Body of pancreas (tissue), 4 donors: Measurements from ENCODE around the gene RNF130.

Experiments used
- CTCF ChIP-seq, 7 experiments: fragments of 450-650 bp in 4 of 7; fragments of 200-600 bp in 3 of 7; sonication (generic) in 3 of 7; IDR thresholded peaks; one replicate each; pipeline ENCODE4 v1.5.1; 2016 to 2019; ENCODE audit warnings: antibody characterized with exemption in 7 of 7
- POLR2A ChIP-seq, 3 donors: fragments of 450-650 bp; IDR thresholded peaks; one replicate each; pipeline ENCODE4 v1.6.1; 2016; ENCODE audit warnings: antibody characterized with exemption in 3 of 3, mild to moderate bottlenecking in 2 of 3

- TF ChIP-seq CTCF (IDR thresholded peaks at IDR 0.05) (no peak), POLR2A (IDR thresholded peaks at IDR 0.05) (no peak)
Observed at GRCh38 chr5:180045889-180046499, 25.6 kb downstream of the RNF130 start.
